ENCODE results near the gene MGAM2.

The MGAM2 gene

DNA sequence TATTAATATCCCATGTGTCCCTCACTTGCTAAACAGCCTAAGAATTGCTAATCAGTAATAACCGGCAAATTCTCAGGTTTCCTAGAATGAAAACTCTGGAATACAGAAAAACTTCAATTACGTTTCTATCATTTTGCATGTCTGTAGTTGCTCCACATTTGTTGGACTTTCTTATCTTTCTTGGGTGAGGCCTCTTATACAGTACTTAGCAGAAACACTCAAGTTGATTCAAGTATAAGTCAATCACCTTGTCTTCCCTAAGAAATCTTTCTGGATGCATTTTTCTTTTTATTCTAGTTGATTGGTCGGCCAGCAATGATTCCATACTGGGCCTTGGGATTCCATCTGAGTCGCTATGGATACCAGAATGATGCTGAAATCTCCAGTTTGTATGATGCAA is 61.4 kb downstream of the MGAM2 start:
- no peaks in the 10 kb centered on the region for H3K27me3 ChIP-seq (ENCODE audit: control insufficient read depth in 5 of 5, insufficient read depth in 4 of 5, low read length in 5 of 5)
- H3K4me1 ChIP-seq (ENCODE audit: control insufficient read depth in 5 of 5, insufficient read depth in 5 of 5, low read length in 5 of 5), result no peaks in the 10 kb centered on the region
- H3K9ac ChIP-seq (ENCODE audit: low read length in 5 of 5), result no peak overlapping the region
- no peak overlapping the region for H3K4me3 ChIP-seq (ENCODE audit: low read depth in 1 of 5, low read length in 5 of 5)
- H3K27ac ChIP-seq (ENCODE audit: low read depth, low read length), result no peak overlapping the region
- no peaks in the 10 kb centered on the region for H3K36me3 ChIP-seq (ENCODE audit: control insufficient read depth in 5 of 5, insufficient read depth in 5 of 5, low read length in 5 of 5)
- H3K9me3 ChIP-seq (ENCODE audit: control insufficient read depth in 5 of 5, low read length in 5 of 5), result peaks cover 0 to 6% (median 0%) of the 10 kb centered on the region in 5 donors

DNA sequence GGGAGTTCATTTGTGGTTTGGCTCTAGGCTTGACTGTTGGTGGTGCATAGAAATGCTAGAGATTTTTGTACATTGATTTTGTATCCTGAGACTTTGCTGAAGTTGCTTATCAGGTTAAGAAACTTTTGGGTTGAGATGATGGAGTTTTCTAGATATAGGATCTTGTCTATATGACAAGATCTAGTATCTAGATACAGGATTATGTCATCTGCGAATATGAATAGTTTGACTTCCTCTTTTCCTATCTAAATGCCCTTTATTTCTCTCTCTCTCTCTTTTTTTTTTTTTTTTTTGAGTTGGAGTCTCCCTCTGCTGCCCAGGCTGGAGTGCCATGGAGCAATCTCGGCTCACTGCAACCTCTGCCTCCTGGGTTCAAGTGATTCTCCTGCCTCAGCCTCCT is 62.9 kb downstream of the MGAM2 start:
- H3K27ac ChIP-seq (ENCODE audit: low read depth, low read length), result no peak overlapping the region
- H3K27me3 ChIP-seq (ENCODE audit: control insufficient read depth in 5 of 5, insufficient read depth in 4 of 5, low read length in 5 of 5), result no peaks in the 10 kb centered on the region

DNA sequence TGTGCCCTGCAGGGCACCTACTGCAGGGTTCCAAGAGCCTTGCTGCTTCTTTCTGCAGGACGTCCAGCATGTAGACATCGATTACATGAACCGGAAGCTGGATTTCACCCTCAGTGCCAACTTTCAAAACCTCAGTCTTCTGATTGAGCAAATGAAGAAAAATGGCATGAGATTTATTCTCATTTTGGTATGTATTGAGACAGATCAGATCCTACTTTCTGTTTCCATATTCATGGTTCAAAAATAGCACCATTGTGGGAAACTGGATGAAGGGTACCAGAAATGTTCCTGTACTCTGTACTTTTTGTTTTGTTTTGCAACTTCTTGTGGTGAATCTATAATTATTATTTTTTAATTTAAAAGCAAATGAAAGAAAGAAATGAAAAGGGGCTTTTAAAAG is 64.1 kb downstream of the MGAM2 start:
- Histone ChIP-seq H3K4me3 (ENCODE audit: low read depth in 1 of 5, low read length in 5 of 5) (no peak overlapping the region), H3K36me3 (ENCODE audit: control insufficient read depth in 5 of 5, insufficient read depth in 5 of 5, low read length in 5 of 5) (no peaks in the 10 kb centered on the region), H3K9ac (ENCODE audit: low read length in 5 of 5) (no peak overlapping the region), H3K4me1 (ENCODE audit: control insufficient read depth in 5 of 5, insufficient read depth in 5 of 5, low read length in 5 of 5) (no peaks in the 10 kb centered on the region), H3K27me3 (ENCODE audit: control insufficient read depth in 5 of 5, insufficient read depth in 4 of 5, low read length in 5 of 5) (no peaks in the 10 kb centered on the region), H3K9me3 (ENCODE audit: control insufficient read depth in 5 of 5, low read length in 5 of 5) (peaks cover 0 to 6% (median 0%) of the 10 kb centered on the region in 5 donors), H3K27ac (ENCODE audit: low read depth, low read length) (no peak overlapping the region)

More for the DNA sequence above, 62.9 kb downstream of the MGAM2 start:
- H3K9me3 ChIP-seq (ENCODE audit: control insufficient read depth in 5 of 5, low read length in 5 of 5), result peaks cover 0 to 6% (median 0%) of the 10 kb centered on the region in 5 donors
- no peak overlapping the region for H3K9ac ChIP-seq (ENCODE audit: low read length in 5 of 5)
- H3K4me1 ChIP-seq (ENCODE audit: control insufficient read depth in 5 of 5, insufficient read depth in 5 of 5, low read length in 5 of 5), result no peaks in the 10 kb centered on the region
- no peaks in the 10 kb centered on the region for H3K36me3 ChIP-seq (ENCODE audit: control insufficient read depth in 5 of 5, insufficient read depth in 5 of 5, low read length in 5 of 5)
- no peak overlapping the region for H3K4me3 ChIP-seq (ENCODE audit: low read depth in 1 of 5, low read length in 5 of 5)

DNA sequence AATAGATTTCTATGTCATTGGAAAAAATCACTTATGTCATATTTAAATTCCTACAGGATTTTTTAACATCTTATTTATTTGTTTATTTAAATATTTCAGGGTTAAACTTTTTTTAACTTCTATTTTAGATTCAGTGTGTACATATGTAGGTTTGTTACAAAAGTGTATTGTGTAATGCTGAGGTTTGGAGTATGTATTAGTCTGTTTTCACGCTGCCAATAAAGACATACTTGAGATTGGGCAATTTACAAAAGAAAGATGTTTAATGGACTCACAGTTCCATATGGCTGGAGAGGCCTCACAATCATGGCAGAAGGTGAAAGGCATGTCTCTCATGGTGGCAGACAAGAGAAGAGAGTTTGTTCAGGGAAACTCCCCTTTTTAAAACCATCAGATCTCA is 65.4 kb downstream of the MGAM2 start:
- H3K9me3 ChIP-seq (ENCODE audit: control insufficient read depth in 5 of 5, low read length in 5 of 5), result peaks cover 0 to 6% (median 0%) of the 10 kb centered on the region in 5 donors
- no peaks in the 10 kb centered on the region for H3K4me1 ChIP-seq (ENCODE audit: control insufficient read depth in 5 of 5, insufficient read depth in 5 of 5, low read length in 5 of 5)
- H3K36me3 ChIP-seq (ENCODE audit: control insufficient read depth in 5 of 5, insufficient read depth in 5 of 5, low read length in 5 of 5), result no peaks in the 10 kb centered on the region
- H3K9ac ChIP-seq (ENCODE audit: low read length in 5 of 5), result no peak overlapping the region
- no peak overlapping the region for H3K4me3 ChIP-seq (ENCODE audit: low read depth in 1 of 5, low read length in 5 of 5)
- H3K27ac ChIP-seq (ENCODE audit: low read depth, low read length), result no peak overlapping the region
- H3K27me3 ChIP-seq (ENCODE audit: control insufficient read depth in 5 of 5, insufficient read depth in 4 of 5, low read length in 5 of 5), result no peaks in the 10 kb centered on the region

DNA sequence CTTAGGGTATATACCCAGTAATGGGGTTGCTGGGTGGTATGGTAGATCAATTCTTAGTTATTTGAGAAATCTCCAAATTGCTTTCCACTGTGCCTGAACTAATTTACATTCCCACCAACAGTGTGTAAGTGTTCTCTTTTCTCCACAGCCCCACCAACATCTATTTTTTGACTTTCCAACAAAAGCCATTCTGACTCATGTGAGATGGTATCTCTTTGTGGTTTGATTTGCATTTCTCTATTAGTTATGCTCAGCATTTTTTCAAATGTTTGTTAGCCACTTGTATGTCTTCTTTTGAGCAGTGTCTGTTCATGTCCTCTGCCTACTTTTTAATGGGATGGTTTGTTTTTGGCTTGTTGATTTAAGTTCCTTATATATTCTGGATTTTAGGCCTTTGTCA is 66.4 kb downstream of the MGAM2 start:
- Histone ChIP-seq H3K36me3 (ENCODE audit: control insufficient read depth in 5 of 5, insufficient read depth in 5 of 5, low read length in 5 of 5) (no peaks in the 10 kb centered on the region), H3K4me1 (ENCODE audit: control insufficient read depth in 5 of 5, insufficient read depth in 5 of 5, low read length in 5 of 5) (no peaks in the 10 kb centered on the region), H3K27ac (ENCODE audit: low read depth, low read length) (no peak overlapping the region), H3K9me3 (ENCODE audit: control insufficient read depth in 5 of 5, low read length in 5 of 5) (peaks cover 0 to 6% (median 0%) of the 10 kb centered on the region in 5 donors), H3K27me3 (ENCODE audit: control insufficient read depth in 5 of 5, insufficient read depth in 4 of 5, low read length in 5 of 5) (no peaks in the 10 kb centered on the region), H3K4me3 (ENCODE audit: low read depth in 1 of 5, low read length in 5 of 5) (no peak overlapping the region), H3K9ac (ENCODE audit: low read length in 5 of 5) (no peak overlapping the region)

DNA sequence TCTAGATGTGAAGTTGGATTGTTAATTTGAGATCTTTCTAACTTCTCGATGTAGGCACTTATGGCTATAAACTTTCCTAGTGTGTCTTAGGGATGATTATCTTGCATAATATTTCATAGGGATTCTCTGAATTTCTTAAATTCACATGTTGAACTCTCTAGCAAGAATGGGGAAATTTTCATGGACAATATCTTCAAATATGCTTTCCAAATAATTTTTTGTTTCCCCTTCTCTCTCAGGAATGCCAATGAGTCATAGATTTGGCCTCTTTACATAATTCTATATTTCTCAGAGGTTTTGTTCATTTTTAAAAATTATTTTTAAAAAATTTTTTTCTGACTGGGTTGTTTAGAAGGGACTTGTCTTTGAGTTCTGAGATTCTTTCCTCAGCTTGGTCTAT is 68.9 kb downstream of the MGAM2 start:
- H3K4me3 ChIP-seq (ENCODE audit: low read depth in 1 of 5, low read length in 5 of 5), result no peak overlapping the region

DNA sequence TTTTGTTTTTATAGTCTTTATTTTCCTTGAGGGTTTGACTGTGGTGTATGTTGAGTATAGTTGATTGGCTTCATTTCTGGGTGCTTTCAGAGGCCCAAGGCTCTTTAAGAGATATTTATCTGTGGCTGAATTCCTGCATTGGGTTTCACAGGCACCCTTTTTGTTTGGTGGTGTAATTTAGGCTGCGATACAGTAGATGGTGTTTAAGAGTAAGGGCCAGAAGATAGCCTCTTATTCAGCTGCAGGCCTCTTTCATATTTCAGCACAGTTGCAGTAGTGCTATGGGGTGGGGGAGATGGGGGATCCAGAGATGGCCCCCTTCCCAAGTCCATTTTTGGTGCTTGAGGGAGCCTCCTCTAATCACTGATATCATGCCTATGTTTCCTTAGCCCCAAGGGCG is 69.7 kb downstream of the MGAM2 start:
- Histone ChIP-seq H3K9me3 (ENCODE audit: control insufficient read depth in 5 of 5, low read length in 5 of 5) (no peaks in the 10 kb centered on the region), H3K36me3 (ENCODE audit: control insufficient read depth in 5 of 5, insufficient read depth in 5 of 5, low read length in 5 of 5) (no peaks in the 10 kb centered on the region), H3K4me3 (ENCODE audit: low read depth in 1 of 5, low read length in 5 of 5) (no peak overlapping the region), H3K27ac (ENCODE audit: low read depth, low read length) (no peak overlapping the region), H3K27me3 (ENCODE audit: control insufficient read depth in 5 of 5, insufficient read depth in 4 of 5, low read length in 5 of 5) (no peaks in the 10 kb centered on the region), H3K9ac (ENCODE audit: low read length in 5 of 5) (no peak overlapping the region), H3K4me1 (ENCODE audit: control insufficient read depth in 5 of 5, insufficient read depth in 5 of 5, low read length in 5 of 5) (no peaks in the 10 kb centered on the region)

More for the DNA sequence above, 68.9 kb downstream of the MGAM2 start:
- Histone ChIP-seq H3K27me3 (ENCODE audit: control insufficient read depth in 5 of 5, insufficient read depth in 4 of 5, low read length in 5 of 5) (no peaks in the 10 kb centered on the region), H3K9me3 (ENCODE audit: control insufficient read depth in 5 of 5, low read length in 5 of 5) (no peaks in the 10 kb centered on the region), H3K9ac (ENCODE audit: low read length in 5 of 5) (no peak overlapping the region), H3K27ac (ENCODE audit: low read depth, low read length) (no peak overlapping the region), H3K36me3 (ENCODE audit: control insufficient read depth in 5 of 5, insufficient read depth in 5 of 5, low read length in 5 of 5) (no peaks in the 10 kb centered on the region), H3K4me1 (ENCODE audit: control insufficient read depth in 5 of 5, insufficient read depth in 5 of 5, low read length in 5 of 5) (no peaks in the 10 kb centered on the region)

DNA sequence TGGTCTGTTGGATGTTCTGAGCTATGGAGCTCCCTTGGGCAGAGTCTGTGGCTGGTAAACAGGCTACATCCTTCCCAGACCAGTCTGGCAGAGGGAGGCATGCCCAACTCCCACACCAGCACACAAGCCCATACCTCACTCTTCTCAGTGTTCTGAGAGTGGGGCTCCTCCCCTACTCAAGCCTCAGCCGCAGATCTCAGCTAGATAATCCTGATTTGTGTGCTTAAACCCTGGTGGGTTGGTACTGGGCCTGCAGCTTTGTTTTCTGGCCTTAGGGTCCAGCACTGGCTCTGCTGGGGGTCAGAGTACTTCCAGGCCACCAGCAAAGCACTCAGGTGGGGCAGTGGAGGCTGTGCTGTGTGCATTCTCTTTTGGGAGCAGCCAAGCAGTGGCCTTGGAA is 70.4 kb downstream of the MGAM2 start:
- H3K4me3 ChIP-seq (ENCODE audit: low read depth in 1 of 5, low read length in 5 of 5), result no peak overlapping the region
- H3K27ac ChIP-seq (ENCODE audit: low read depth, low read length), result no peak overlapping the region
- no peaks in the 10 kb centered on the region for H3K4me1 ChIP-seq (ENCODE audit: control insufficient read depth in 5 of 5, insufficient read depth in 5 of 5, low read length in 5 of 5)
- no peaks in the 10 kb centered on the region for H3K36me3 ChIP-seq (ENCODE audit: control insufficient read depth in 5 of 5, insufficient read depth in 5 of 5, low read length in 5 of 5)
- no peaks in the 10 kb centered on the region for H3K9me3 ChIP-seq (ENCODE audit: control insufficient read depth in 5 of 5, low read length in 5 of 5)
- no peak overlapping the region for H3K9ac ChIP-seq (ENCODE audit: low read length in 5 of 5)
- H3K27me3 ChIP-seq (ENCODE audit: control insufficient read depth in 5 of 5, insufficient read depth in 4 of 5, low read length in 5 of 5), result no peaks in the 10 kb centered on the region

DNA sequence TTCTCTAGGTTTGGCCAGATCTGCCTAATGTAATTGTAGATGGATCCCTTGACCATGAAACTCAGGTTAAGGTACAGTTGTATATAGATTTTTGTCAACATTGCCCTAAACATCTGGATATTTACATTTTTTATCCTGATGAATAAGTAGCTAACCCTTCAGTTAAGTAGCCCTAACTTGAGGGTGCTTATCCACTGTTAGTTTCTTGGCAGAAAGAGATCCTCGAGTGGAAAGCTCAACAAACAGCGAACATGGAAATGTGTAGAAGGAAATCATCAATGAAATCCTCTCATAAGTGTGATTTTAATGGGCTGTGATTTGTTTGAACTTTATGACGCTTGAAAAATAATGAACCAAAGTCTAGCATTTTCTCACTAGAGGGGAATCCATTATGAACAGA is 73.6 kb downstream of the MGAM2 start:
- Histone ChIP-seq H3K4me1 (ENCODE audit: control insufficient read depth in 5 of 5, insufficient read depth in 5 of 5, low read length in 5 of 5) (no peaks in the 10 kb centered on the region), H3K27me3 (ENCODE audit: control insufficient read depth in 5 of 5, insufficient read depth in 4 of 5, low read length in 5 of 5) (no peaks in the 10 kb centered on the region), H3K36me3 (ENCODE audit: control insufficient read depth in 5 of 5, insufficient read depth in 5 of 5, low read length in 5 of 5) (no peaks in the 10 kb centered on the region), H3K27ac (ENCODE audit: low read depth, low read length) (no peak overlapping the region), H3K4me3 (ENCODE audit: low read depth in 1 of 5, low read length in 5 of 5) (no peak overlapping the region), H3K9ac (ENCODE audit: low read length in 5 of 5) (no peak overlapping the region), H3K9me3 (ENCODE audit: control insufficient read depth in 5 of 5, low read length in 5 of 5) (no peaks in the 10 kb centered on the region)

DNA sequence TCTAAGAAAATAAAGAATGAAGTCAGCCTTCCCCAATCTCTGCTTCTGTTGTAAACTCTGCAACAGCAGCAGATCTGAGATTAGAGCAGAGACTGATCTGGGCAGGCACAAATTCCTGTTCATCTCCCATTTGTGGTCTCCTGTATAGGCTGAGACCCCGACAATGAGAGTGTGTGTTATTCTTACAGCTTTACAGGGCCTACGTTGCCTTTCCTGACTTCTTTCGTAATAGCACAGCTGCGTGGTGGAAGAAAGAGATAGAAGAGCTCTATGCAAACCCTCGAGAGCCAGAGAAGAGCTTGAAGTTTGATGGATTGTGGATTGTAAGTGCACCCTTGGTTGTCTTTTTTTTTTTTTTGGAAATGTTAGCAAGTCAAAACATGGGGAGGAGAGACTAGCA is 74.3 kb downstream of the MGAM2 start:
- Histone ChIP-seq H3K27ac (ENCODE audit: low read depth, low read length) (no peak overlapping the region), H3K27me3 (ENCODE audit: control insufficient read depth in 5 of 5, insufficient read depth in 4 of 5, low read length in 5 of 5) (no peaks in the 10 kb centered on the region), H3K4me3 (ENCODE audit: low read depth in 1 of 5, low read length in 5 of 5) (no peak overlapping the region), H3K9ac (ENCODE audit: low read length in 5 of 5) (no peak overlapping the region), H3K4me1 (ENCODE audit: control insufficient read depth in 5 of 5, insufficient read depth in 5 of 5, low read length in 5 of 5) (no peaks in the 10 kb centered on the region), H3K36me3 (ENCODE audit: control insufficient read depth in 5 of 5, insufficient read depth in 5 of 5, low read length in 5 of 5) (no peaks in the 10 kb centered on the region), H3K9me3 (ENCODE audit: control insufficient read depth in 5 of 5, low read length in 5 of 5) (no peaks in the 10 kb centered on the region)

DNA sequence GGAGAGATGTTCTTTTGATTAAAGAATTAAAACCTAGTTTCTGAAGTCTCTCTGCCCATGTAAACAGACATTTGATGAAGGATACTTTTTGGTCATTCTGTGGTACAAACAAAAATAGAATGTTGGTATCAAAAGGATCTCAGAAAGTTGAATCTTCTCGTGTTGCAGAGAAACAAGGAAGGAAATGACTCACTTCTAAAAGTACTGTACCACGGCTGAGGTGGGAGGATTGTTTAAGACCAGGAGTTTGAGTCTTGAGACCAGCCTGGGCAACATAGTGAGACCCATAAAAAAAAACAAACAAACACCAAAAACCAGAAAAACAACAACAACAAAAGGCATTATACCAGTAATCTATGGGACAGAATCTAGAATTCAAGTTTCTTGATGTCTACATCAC is 76.6 kb downstream of the MGAM2 start:
- no peak overlapping the region for H3K9ac ChIP-seq (ENCODE audit: low read length in 5 of 5)
- no peaks in the 10 kb centered on the region for H3K36me3 ChIP-seq (ENCODE audit: control insufficient read depth in 5 of 5, insufficient read depth in 5 of 5, low read length in 5 of 5)
- no peaks in the 10 kb centered on the region for H3K9me3 ChIP-seq (ENCODE audit: control insufficient read depth in 5 of 5, low read length in 5 of 5)
- no peaks in the 10 kb centered on the region for H3K27me3 ChIP-seq (ENCODE audit: control insufficient read depth in 5 of 5, insufficient read depth in 4 of 5, low read length in 5 of 5)
- no peak overlapping the region for H3K27ac ChIP-seq (ENCODE audit: low read depth, low read length)
- H3K4me1 ChIP-seq (ENCODE audit: control insufficient read depth in 5 of 5, insufficient read depth in 5 of 5, low read length in 5 of 5), result no peaks in the 10 kb centered on the region
- no peak overlapping the region for H3K4me3 ChIP-seq (ENCODE audit: low read depth in 1 of 5, low read length in 5 of 5)
